Measurements from ENCODE around the gene CACNA2D2.

GRCh38 chr3:50350213-50350526, 153.3 kb downstream of the CACNA2D2 start:
- TF ChIP-seq CTCF (conservative IDR thresholded peaks at IDR 0.05), result no peak
- TF ChIP-seq EZH2 (IDR thresholded peaks at IDR 0.05; ENCODE audit: low read depth), result no peak

Data from PC-9 (cell line).